Measurements from ENCODE around the gene VEPH1. TPM values are rescaled to one million over a fixed set of nuclear protein-coding genes. Genes with fewer than 3 reads are reported as not detected.

Gene VEPH1
- polyA plus RNA-seq, 10 donors, result 0.36 to 1.7 (median 1.1) TPM

GRCh38 chr3:157310329-157311052 is 192.7 kb downstream of the VEPH1 start:
- no peak for DNase-seq

GRCh38 chr3:157306502-157306901 is 196.7 kb downstream of the VEPH1 start:
- no peak for DNase-seq

GRCh38 chr3:157305392-157305791 is 197.8 kb downstream of the VEPH1 start:
- DNase-seq, result no peak

- no peak for DNase-seq
Measured at GRCh38 chr3:157301755-157302154, 201.5 kb downstream of the VEPH1 start.

GRCh38 chr3:157300981-157301663 is 202.1 kb downstream of the VEPH1 start:
- DNase-seq, result no peak

- DNase-seq, result peak in 1 of 3 donors; percentile 53
Measured at GRCh38 chr3:157300094-157300493, 203.1 kb downstream of the VEPH1 start.

GRCh38 chr3:157297328-157297915 is 205.8 kb downstream of the VEPH1 start:
- DNase-seq, result no peak

- no peak for DNase-seq
Measured at GRCh38 chr3:157294953-157295352, 208.3 kb downstream of the VEPH1 start.

- no peak for DNase-seq
Measured at GRCh38 chr3:157294491-157294890, 208.7 kb downstream of the VEPH1 start.

- peak; percentile 69 to 91 (median 82) for DNase-seq
Measured at GRCh38 chr3:157290766-157291165, 212.4 kb downstream of the VEPH1 start.

- DNase-seq, result no peak
Measured at GRCh38 chr3:157285966-157286365, 217.2 kb downstream of the VEPH1 start.

- no peak for DNase-seq
Measured at GRCh38 chr3:157285141-157285540, 218.1 kb downstream of the VEPH1 start.

- DNase-seq, result peak in 1 of 3 donors; percentile 55
Measured at GRCh38 chr3:157284688-157285087, 218.5 kb downstream of the VEPH1 start.

- peak in 2 of 3 donors; percentile 61 to 91 for DNase-seq
Measured at GRCh38 chr3:157282261-157283191, 220.7 kb downstream of the VEPH1 start.

GRCh38 chr3:157280786-157281185 is 222.4 kb downstream of the VEPH1 start:
- peak in 1 of 3 donors; percentile 61 for DNase-seq

GRCh38 chr3:157280354-157280753 is 222.9 kb downstream of the VEPH1 start:
- no peak for DNase-seq

- no peak for DNase-seq
Measured at GRCh38 chr3:157279237-157279636, 224.0 kb downstream of the VEPH1 start.

- DNase-seq, result no peak
Measured at GRCh38 chr3:157276801-157277200, 226.4 kb downstream of the VEPH1 start.

GRCh38 chr3:157275832-157276231 is 227.4 kb downstream of the VEPH1 start:
- DNase-seq, result no peak

- no peak for DNase-seq
Measured at GRCh38 chr3:157274644-157275137, 228.5 kb downstream of the VEPH1 start.

GRCh38 chr3:157271283-157271882 is 231.8 kb downstream of the VEPH1 start:
- no peak for DNase-seq

All from muscle of back (tissue), 11 donors.